ENCODE measurements around the gene BTBD17. TPM values are rescaled to one million over a fixed set of nuclear protein-coding genes. Genes with fewer than 3 reads are reported as not detected.

Gene BTBD17
- total RNA-seq, 1 experiment from 2014 or later, result not detected

DNA sequence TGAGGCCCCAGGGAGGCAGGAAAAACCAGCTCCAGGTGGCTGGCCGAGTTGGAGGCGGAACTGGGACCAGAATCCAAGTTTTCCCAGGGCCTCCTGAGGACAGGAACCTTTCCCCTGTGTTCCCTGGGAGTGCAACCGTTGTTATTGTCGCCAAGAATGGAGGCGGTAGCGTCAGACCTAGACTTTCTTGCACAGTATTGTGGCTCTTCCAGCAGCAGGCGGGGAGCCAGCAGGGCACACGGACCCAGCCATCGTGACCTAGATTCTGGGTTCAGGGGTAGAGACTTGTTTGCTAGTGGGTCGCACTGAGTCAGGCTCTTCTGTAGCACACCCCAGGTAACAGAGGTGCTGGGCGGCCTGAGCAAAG lies 36.3 kb downstream of the BTBD17 start:
- no peak for TF ChIP-seq CTCF (IDR thresholded peaks at IDR 0.05; ENCODE audit: unreplicated experiment)
- DNase-seq, result no peak
- H3K27me3 Mint-ChIP-seq (ENCODE audit: unreplicated experiment), result peaks cover 70% of the 10 kb centered on the region
- no peak overlapping the region for H3K27ac Mint-ChIP-seq (ENCODE audit: unreplicated experiment)
- H3K4me1 Mint-ChIP-seq (ENCODE audit: low read depth, unreplicated experiment), result no peaks in the 10 kb centered on the region
- intact Hi-C loops (cut with micrococcal nuclease; ENCODE audit: unreplicated experiment), result no loop called here
- BruUV-seq (replicated peaks), result no TSS peak
- no peaks in the 10 kb centered on the region for H3K9me3 Mint-ChIP-seq (ENCODE audit: low read depth, unreplicated experiment)
- no peak overlapping the region for H3K4me3 Mint-ChIP-seq (ENCODE audit: low read depth, unreplicated experiment)
- CTCF ChIA-PET, result no interaction called here
- H3K36me3 Mint-ChIP-seq (ENCODE audit: insufficient read depth, unreplicated experiment), result no peaks in the 10 kb centered on the region

DNA sequence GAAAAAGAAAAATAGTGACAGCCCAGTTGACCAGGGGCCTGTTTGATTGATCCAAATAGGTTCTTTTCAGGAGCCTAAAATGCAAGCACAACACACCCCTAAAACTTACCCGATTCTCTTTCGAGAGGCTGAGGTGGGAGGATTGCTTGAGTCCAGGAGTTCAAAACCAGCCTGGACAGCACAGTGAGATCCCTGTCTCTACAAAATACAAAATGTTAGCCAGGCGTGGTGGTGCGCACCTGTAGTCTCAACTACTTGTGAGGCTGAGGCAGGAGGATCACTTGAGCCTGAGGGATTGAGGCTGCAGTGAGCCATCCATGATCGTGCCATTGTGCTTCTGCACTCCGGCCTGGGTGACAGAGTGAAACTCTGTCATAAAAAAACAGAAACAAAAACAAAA lies 37.1 kb downstream of the BTBD17 start:
- Mint-ChIP-seq H3K27me3 (ENCODE audit: unreplicated experiment) (peaks cover 61% of the 10 kb centered on the region), H3K36me3 (ENCODE audit: insufficient read depth, unreplicated experiment) (no peaks in the 10 kb centered on the region), H3K4me3 (ENCODE audit: low read depth, unreplicated experiment) (no peak overlapping the region), H3K4me1 (ENCODE audit: low read depth, unreplicated experiment) (no peaks in the 10 kb centered on the region), H3K27ac (ENCODE audit: unreplicated experiment) (no peak overlapping the region), H3K9me3 (ENCODE audit: low read depth, unreplicated experiment) (no peaks in the 10 kb centered on the region)
- BruUV-seq (replicated peaks), result no TSS peak
- intact Hi-C loops (cut with micrococcal nuclease; ENCODE audit: unreplicated experiment), result no loop called here
- CTCF ChIA-PET, result interaction anchor here (1.5 kb wide), 1 partner anchor 9 kb away, joined by 8 read pairs; no protein-coding TSS in a partner anchor
- no peak for TF ChIP-seq CTCF (IDR thresholded peaks at IDR 0.05; ENCODE audit: unreplicated experiment)
- no peak for DNase-seq

DNA sequence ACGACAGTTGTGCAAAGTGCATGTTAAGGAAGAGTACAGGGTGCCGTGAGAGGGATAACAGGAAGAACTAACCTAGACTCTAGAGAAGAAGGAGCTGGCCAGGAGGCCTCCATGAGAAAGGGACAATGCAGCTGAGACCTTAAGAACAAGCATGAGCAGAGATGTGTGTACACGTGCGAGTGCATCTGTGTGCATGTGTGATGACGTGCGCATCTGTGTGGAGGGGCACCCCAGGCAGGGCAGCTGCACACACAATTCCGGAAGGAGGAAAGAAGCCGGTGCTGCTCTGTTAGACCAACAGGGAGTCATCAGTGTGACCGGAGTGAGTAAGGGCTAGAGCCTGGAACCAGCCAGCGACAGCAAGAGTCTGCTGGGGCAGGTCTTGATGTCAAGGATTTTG lies 43.3 kb downstream of the BTBD17 start:
- CTCF ChIA-PET, result no interaction called here
- no peaks in the 10 kb centered on the region for H3K9me3 Mint-ChIP-seq (ENCODE audit: low read depth, unreplicated experiment)
- BruUV-seq (replicated peaks), result no TSS peak
- no peak for TF ChIP-seq CTCF (IDR thresholded peaks at IDR 0.05; ENCODE audit: unreplicated experiment)
- DNase-seq, result no peak
- peaks cover 66% of the 10 kb centered on the region for H3K27me3 Mint-ChIP-seq (ENCODE audit: unreplicated experiment)
- H3K27ac Mint-ChIP-seq (ENCODE audit: unreplicated experiment), result no peak overlapping the region
- intact Hi-C loops (cut with micrococcal nuclease; ENCODE audit: unreplicated experiment), result no loop called here
- no peaks in the 10 kb centered on the region for H3K4me1 Mint-ChIP-seq (ENCODE audit: low read depth, unreplicated experiment)
- no peak overlapping the region for H3K4me3 Mint-ChIP-seq (ENCODE audit: low read depth, unreplicated experiment)
- no peaks in the 10 kb centered on the region for H3K36me3 Mint-ChIP-seq (ENCODE audit: insufficient read depth, unreplicated experiment)

- no peak for TF ChIP-seq CTCF (IDR thresholded peaks at IDR 0.05; ENCODE audit: unreplicated experiment)
- Mint-ChIP-seq H3K27me3 (ENCODE audit: unreplicated experiment) (peaks cover 66% of the 10 kb centered on the region), H3K9me3 (ENCODE audit: low read depth, unreplicated experiment) (peaks cover 2% of the 10 kb centered on the region), H3K27ac (ENCODE audit: unreplicated experiment) (no peak overlapping the region), H3K4me1 (ENCODE audit: low read depth, unreplicated experiment) (no peaks in the 10 kb centered on the region), H3K36me3 (ENCODE audit: insufficient read depth, unreplicated experiment) (no peaks in the 10 kb centered on the region), H3K4me3 (ENCODE audit: low read depth, unreplicated experiment) (no peak overlapping the region)
- intact Hi-C loops (cut with micrococcal nuclease; ENCODE audit: unreplicated experiment), result no loop called here
- CTCF ChIA-PET, result no interaction called here
- DNase-seq, result no peak
- no TSS peak for BruUV-seq (replicated peaks)
Measured at GRCh38 chr17:74317071-74317470, 44.6 kb downstream of the BTBD17 start.

DNA sequence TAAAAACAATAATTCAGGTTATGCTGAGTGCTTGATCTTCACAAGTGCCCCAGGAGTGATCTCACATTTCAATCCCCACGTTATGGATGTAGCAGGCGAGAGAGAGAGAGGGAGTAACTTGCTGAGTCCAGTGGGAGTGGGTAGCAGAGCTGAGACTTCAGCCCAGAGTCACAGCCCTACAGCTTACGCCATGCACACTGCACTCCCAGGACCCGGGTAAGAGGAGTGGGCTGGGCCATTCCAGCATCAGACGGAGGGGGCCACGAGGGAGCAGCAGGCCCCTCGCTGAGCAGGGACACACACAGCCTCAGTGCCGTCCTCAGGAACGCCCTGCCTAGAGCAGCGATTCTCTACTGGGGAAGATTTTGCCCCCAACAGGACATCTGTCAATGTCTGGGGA lies 45.4 kb downstream of the BTBD17 start:
- H3K4me1 Mint-ChIP-seq (ENCODE audit: low read depth, unreplicated experiment), result no peaks in the 10 kb centered on the region
- CTCF ChIA-PET, result no interaction called here
- peaks cover 2% of the 10 kb centered on the region for H3K9me3 Mint-ChIP-seq (ENCODE audit: low read depth, unreplicated experiment)
- no peak overlapping the region for H3K27ac Mint-ChIP-seq (ENCODE audit: unreplicated experiment)
- H3K4me3 Mint-ChIP-seq (ENCODE audit: low read depth, unreplicated experiment), result no peak overlapping the region
- H3K36me3 Mint-ChIP-seq (ENCODE audit: insufficient read depth, unreplicated experiment), result no peaks in the 10 kb centered on the region
- H3K27me3 Mint-ChIP-seq (ENCODE audit: unreplicated experiment), result peaks cover 66% of the 10 kb centered on the region
- BruUV-seq (replicated peaks), result no TSS peak
- intact Hi-C loops (cut with micrococcal nuclease; ENCODE audit: unreplicated experiment), result no loop called here
- DNase-seq, result no peak
- TF ChIP-seq CTCF (IDR thresholded peaks at IDR 0.05; ENCODE audit: unreplicated experiment), result no peak

Measured in Calu3 (cell line).